GM12873 (cell line): ENCODE results near the gene RAMAC.

Experiments
- TF ChIP-seq, protein P1 (sequence below): IDR thresholded peaks from 2 replicates; pipeline ENCODE4 v1.5.1; 2012; ENCODE audit warnings: low read depth, mild to moderate bottlenecking, moderate library complexity, low read length, control low read depth; ENCODE audit not compliant: insufficient read depth; ENCODE audit errors: missing control alignments

Gene RAMAC

DNA sequence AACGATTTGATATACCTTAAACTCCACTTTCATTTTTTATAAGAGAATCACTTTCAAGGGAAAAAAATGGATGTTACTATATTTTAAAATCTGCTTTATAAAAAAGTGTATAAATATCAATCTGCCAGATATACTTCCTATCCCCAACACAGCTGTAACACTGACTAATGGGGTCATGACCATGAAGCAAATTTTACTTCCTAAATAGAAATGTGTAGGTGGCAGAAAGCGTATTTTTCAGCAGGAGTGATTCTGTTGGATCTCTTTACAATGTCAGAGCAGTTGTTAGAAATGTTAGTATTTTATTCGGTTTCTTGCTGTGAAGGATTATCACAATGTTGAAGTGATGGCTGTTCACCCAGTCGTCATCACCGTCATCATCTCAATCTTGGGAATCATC, 30.9 kb downstream of the RAMAC start:
- TF ChIP-seq, protein P1, sequence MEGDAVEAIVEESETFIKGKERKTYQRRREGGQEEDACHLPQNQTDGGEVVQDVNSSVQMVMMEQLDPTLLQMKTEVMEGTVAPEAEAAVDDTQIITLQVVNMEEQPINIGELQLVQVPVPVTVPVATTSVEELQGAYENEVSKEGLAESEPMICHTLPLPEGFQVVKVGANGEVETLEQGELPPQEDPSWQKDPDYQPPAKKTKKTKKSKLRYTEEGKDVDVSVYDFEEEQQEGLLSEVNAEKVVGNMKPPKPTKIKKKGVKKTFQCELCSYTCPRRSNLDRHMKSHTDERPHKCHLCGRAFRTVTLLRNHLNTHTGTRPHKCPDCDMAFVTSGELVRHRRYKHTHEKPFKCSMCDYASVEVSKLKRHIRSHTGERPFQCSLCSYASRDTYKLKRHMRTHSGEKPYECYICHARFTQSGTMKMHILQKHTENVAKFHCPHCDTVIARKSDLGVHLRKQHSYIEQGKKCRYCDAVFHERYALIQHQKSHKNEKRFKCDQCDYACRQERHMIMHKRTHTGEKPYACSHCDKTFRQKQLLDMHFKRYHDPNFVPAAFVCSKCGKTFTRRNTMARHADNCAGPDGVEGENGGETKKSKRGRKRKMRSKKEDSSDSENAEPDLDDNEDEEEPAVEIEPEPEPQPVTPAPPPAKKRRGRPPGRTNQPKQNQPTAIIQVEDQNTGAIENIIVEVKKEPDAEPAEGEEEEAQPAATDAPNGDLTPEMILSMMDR, result no peak

DNA sequence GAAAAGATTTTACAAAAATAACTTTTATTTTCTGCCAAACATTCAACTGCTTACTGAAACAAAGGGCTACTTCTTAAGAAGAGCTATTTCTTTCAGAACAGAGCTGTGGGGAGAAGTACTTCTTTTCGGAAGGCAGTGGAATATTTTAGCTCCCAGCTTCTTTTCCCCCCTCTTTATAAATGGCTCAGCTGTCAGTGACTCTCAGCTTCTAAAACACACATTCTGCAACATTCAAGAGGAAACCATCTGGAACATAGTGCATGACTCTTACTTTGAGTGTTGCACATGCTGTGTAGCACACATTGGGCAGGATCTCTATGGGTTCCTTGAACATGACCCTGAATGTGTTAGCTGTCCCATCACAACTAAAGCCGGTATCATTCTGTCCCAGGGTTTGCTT, 32.4 kb downstream of the RAMAC start:
- TF ChIP-seq, protein P1, result no peak

DNA sequence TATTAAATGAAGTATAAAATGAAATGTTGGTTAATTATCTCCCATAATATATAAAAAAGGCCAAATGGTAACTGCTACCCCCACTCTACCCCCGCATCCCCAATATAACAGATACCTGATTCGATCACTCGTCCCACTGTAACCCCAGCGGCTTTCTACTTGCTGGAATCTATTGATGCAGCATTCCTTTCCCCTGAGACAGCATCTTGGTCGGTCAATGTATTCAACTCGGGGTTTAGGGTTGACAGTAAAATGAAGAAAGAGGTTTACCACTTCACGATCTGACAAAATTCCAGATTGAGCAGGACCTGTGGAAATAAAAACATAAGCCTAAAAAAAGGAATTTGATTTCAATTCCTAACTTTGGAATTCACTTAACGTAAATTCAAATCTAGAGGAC, 44.0 kb downstream of the RAMAC start:
- TF ChIP-seq, protein P1, result no peak

DNA sequence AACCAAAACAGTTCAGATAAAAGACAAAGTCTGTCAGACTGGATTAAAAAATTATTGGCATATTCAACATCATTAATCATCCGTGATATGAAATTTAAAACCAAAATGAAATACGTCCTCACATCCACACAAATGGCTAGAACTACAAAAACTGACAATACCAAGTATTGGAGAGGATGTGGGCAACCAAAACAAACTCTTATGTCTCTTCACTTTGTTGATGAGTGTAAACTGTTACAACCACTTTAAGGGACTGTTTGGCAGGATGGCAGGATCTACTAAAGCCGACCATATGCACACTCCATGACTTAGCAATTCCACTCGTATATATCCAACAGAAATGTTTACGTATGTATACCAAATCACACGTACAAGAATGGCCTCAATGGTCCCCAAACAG, 50.2 kb downstream of the RAMAC start:
- TF ChIP-seq, protein P1, result no peak

DNA sequence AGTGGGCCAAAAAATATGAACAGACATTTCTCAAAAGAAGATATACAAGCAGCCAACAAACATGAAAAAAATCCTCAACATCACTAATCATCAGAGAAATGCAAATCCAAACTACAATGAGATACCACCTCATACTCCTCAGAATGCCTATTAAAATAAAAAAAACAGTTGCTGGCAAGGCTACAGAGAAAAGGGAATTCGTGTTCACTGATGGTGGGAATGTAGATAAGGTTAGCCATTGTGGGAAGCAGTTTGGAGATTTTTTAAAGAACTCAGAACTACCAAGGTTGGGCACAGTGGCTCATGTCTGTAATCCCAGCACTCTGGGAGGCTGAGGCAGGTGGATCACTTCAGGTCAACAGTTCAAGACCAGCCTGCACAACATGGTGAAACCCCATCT, 53.2 kb downstream of the RAMAC start:
- TF ChIP-seq, protein P1, result no peak
